ENCODE data around the gene CHMP6. TPM values are rescaled to one million over a fixed set of nuclear protein-coding genes. Genes with fewer than 3 reads are reported as not detected.
"Not testable (repeated sequence)": the region's sequence is repeated elsewhere in the genome, so short reads cannot be mapped to it uniquely, and the experiment has no call there.

CHMP6 gene
- total and polyA plus RNA-seq, 10 donors, result 23.0 to 41.1 (median 30.8) TPM

GRCh38 chr17:81027591-81028505 lies 36.2 kb downstream of the CHMP6 start:
- H3K9me3 ChIP-seq, result peaks cover 0 to 7% (median 0%) of the 10 kb centered on the region in 8 donors
- H3K27ac ChIP-seq, result no peak overlapping the region
- H3K27me3 ChIP-seq (replicated peaks in 1 of 7), result peaks cover 0 to 78% (median 15%) of the 10 kb centered on the region in 7 donors
- H3K4me1 ChIP-seq, result peaks cover 5 to 46% (median 29%) of the 10 kb centered on the region in 6 donors
- DNase-seq, result peak; percentile 69
- H3K4me3 ChIP-seq, result no peak overlapping the region
- intact Hi-C loops (cut with DNase I; ENCODE audit: low total_unique reads), result loop anchor here (10.0 kb wide), 1 partner anchor 67 kb away; no protein-coding TSS in a partner anchor
- TF ChIP-seq CTCF (IDR thresholded peaks at IDR 0.05 in 8 of 11, conservative IDR thresholded peaks at IDR 0.05 in 3 of 11), result no peak
- TF ChIP-seq POLR2A (IDR thresholded peaks at IDR 0.05), result no peak
- TF ChIP-seq POLR2AphosphoS5 (IDR thresholded peaks at IDR 0.05), result peak in 1 of 3 donors; percentile 6
- 48 to 62% (median 56%) methylated on average over 25 to 37 of the region's 37 CpGs for WGBS, 5 donors
- H3K36me3 ChIP-seq, result peaks cover 0 to 4% (median 0%) of the 10 kb centered on the region in 6 donors

- Histone ChIP-seq H3K36me3 (peaks cover 0 to 4% (median 0%) of the 10 kb centered on the region in 6 donors), H3K27ac (no peak overlapping the region), H3K4me3 (no peak overlapping the region), H3K27me3 (replicated peaks in 1 of 7) (peaks cover 0 to 76% (median 15%) of the 10 kb centered on the region in 7 donors), H3K9me3 (peaks cover 0 to 7% (median 0%) of the 10 kb centered on the region in 8 donors), H3K4me1 (peaks cover 6 to 46% (median 33%) of the 10 kb centered on the region in 6 donors)
- WGBS, 5 donors, result 13 to 32% (median 31%) methylated on average over 9 to 12 of the region's 12 CpGs
- intact Hi-C loops (cut with DNase I; ENCODE audit: low total_unique reads), result loop anchor here (10.0 kb wide), 1 partner anchor 66 kb away; no protein-coding TSS in a partner anchor
- peak; percentile 64 for DNase-seq
- TF ChIP-seq POLR2A (IDR thresholded peaks at IDR 0.05), result no peak
- TF ChIP-seq POLR2AphosphoS5 (IDR thresholded peaks at IDR 0.05), result peak in 1 of 3 donors; percentile 19
These were observed 36.8 kb downstream of the CHMP6 start for GRCh38 chr17:81028506-81028858.

- H3K36me3 ChIP-seq, result peaks cover 0 to 4% (median 0%) of the 10 kb centered on the region in 6 donors
- H3K9me3 ChIP-seq, result peaks cover 0 to 7% (median 0%) of the 10 kb centered on the region in 8 donors
- DNase-seq, result peak; percentile 37
- TF ChIP-seq CTCF (IDR thresholded peaks at IDR 0.05 in 8 of 11, conservative IDR thresholded peaks at IDR 0.05 in 3 of 11) (no peak), POLR2AphosphoS5 (IDR thresholded peaks at IDR 0.05) (no peak), POLR2A (IDR thresholded peaks at IDR 0.05) (no peak)
- intact Hi-C loops (cut with DNase I; ENCODE audit: low total_unique reads), result loop anchor here (10.0 kb wide), 1 partner anchor 65 kb away; no protein-coding TSS in a partner anchor
- H3K27ac ChIP-seq, result no peak overlapping the region
- H3K27me3 ChIP-seq (replicated peaks in 1 of 7), result peaks cover 0 to 74% (median 15%) of the 10 kb centered on the region in 7 donors
- WGBS, 5 donors, result 82 to 91% (median 87%) methylated on average over 11 of the region's 11 CpGs
- H3K4me1 ChIP-seq, result peaks cover 11 to 48% (median 35%) of the 10 kb centered on the region in 6 donors
- no peak overlapping the region for H3K4me3 ChIP-seq
These were observed 38.2 kb downstream of the CHMP6 start for GRCh38 chr17:81029859-81030258.

GRCh38 chr17:81030312-81030711 lies 38.7 kb downstream of the CHMP6 start:
- peak; percentile 64 for DNase-seq
- intact Hi-C loops (cut with DNase I; ENCODE audit: low total_unique reads); H3K36me3 ChIP-seq; H3K4me3 ChIP-seq; H3K27ac ChIP-seq; H3K9me3 ChIP-seq: not testable (repeated sequence)
- 92 to 95% (median 94%) methylated on average over 9 of the region's 9 CpGs for WGBS, 5 donors
- H3K27me3 ChIP-seq (replicated peaks in 1 of 7), result peaks cover 0 to 70% (median 15%) of the 10 kb centered on the region in 7 donors
- H3K4me1 ChIP-seq, result peaks cover 11 to 48% (median 35%) of the 10 kb centered on the region in 6 donors
